ENCODE measurements around the gene PLK3.

DNA sequence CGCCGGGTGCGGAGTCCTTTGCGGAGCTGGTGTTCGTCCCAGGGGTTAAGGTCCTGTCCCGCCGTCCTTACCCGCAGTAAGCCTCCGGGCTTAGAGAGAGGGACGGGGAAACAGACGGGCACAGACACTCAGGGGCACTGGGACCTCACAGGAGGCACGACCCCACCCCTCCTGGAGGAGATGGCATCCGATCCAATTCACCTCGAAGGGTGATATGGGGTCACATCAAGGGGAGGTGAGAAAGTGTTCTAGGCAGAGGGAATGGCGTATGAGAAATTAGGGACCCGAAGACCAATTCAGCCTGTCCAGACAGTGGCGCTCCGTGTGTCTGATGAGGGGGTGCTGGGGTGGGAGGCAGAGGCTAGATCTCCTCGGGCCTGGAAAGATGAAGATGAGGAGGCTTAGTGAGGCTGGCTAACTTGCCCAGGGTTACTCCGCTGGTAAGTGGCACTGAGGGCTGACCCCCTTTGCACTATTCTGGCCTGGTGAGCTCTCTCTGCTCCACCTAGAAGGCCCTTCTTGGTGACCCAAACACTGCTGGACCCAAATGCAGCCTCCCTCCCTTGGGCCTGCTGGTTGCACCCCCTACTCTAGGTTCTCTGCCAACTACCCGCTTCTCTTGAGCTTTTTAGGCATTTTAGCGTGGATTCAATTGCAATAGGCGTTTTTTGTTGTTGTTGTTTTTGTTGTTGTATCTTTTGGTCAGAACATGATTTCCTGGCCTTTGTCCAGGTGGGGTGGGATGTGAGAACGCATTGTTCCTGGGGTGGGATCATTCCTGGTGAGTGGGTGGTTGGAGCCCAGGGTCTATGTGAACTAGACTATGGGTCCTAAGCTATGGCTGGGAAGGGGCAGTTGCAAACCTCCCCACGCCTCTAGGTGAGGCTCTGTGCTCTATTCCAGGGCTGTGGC, 20.4 kb downstream of the PLK3 start:
- TF ChIP-seq, protein P1, sequence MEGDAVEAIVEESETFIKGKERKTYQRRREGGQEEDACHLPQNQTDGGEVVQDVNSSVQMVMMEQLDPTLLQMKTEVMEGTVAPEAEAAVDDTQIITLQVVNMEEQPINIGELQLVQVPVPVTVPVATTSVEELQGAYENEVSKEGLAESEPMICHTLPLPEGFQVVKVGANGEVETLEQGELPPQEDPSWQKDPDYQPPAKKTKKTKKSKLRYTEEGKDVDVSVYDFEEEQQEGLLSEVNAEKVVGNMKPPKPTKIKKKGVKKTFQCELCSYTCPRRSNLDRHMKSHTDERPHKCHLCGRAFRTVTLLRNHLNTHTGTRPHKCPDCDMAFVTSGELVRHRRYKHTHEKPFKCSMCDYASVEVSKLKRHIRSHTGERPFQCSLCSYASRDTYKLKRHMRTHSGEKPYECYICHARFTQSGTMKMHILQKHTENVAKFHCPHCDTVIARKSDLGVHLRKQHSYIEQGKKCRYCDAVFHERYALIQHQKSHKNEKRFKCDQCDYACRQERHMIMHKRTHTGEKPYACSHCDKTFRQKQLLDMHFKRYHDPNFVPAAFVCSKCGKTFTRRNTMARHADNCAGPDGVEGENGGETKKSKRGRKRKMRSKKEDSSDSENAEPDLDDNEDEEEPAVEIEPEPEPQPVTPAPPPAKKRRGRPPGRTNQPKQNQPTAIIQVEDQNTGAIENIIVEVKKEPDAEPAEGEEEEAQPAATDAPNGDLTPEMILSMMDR (IDR thresholded peaks at IDR 0.05) = peak in 1 of 6 experiments; percentile 18
- TF ChIP-seq POLR2A (IDR thresholded peaks at IDR 0.05) = no peak
